ENCODE data around the gene LANCL2. TPM values are rescaled to one million over a fixed set of nuclear protein-coding genes. Genes with fewer than 3 reads are reported as not detected.

Gene LANCL2
- total and polyA plus RNA-seq, 9 of the 15 experiments (the other 6 are each of a cell fraction or from before 2014, with no cell fraction given) = 5.3 to 18.5 (median 13.5) TPM

- TF ChIP-seq ZNF551 (CRISPR knock-in tag; IDR thresholded peaks at IDR 0.05) (no peak), REST (IDR thresholded peaks at IDR 0.05; ENCODE audit: borderline replicate concordance) (no peak), REST (CRISPR knock-in tag; IDR thresholded peaks at IDR 0.05; ENCODE audit: low read depth) (no peak), THRA (IDR thresholded peaks at IDR 0.05) (no peak), ZNF586 (CRISPR knock-in tag; conservative IDR thresholded peaks at IDR 0.05) (no peak), SP1 (CRISPR knock-in tag; IDR thresholded peaks at IDR 0.05) (no peak), ZBTB34 (CRISPR knock-in tag; IDR thresholded peaks at IDR 0.05) (no peak), SFPQ (IDR thresholded peaks at IDR 0.05; ENCODE audit: low read depth, low read length) (no peak), COPS2 (conservative IDR thresholded peaks at IDR 0.05) (no peak), TCF15 (CRISPR knock-in tag; IDR thresholded peaks at IDR 0.05) (no peak)
Measured at GRCh38 chr7:55339033-55340000, 25.8 kb upstream of the LANCL2 start (continued).
